ENCODE measurements around the gene TUBB. TPM values are rescaled to one million over a fixed set of nuclear protein-coding genes. Genes with fewer than 3 reads are reported as not detected.
A peak's percentile ranks its signal among the peaks of the same experiment; 100 is the strongest.

TUBB gene
- total RNA-seq, 1 experiment from 2014 or later: 742 TPM

- intact Hi-C loops (cut with micrococcal nuclease; ENCODE audit: unreplicated experiment): no loop called here
- DNase-seq: no peak
- H3K4me1 ChIP-seq: no peaks in the 10 kb centered on the region
- Mint-ChIP-seq H3K4me3 (ENCODE audit: unreplicated experiment) (no peak overlapping the region), H3K9me3 (ENCODE audit: unreplicated experiment) (no peaks in the 10 kb centered on the region), H3K27ac (ENCODE audit: unreplicated experiment) (no peak overlapping the region), H3K36me3 (ENCODE audit: insufficient read depth, unreplicated experiment) (peaks cover 87% of the 10 kb centered on the region), H3K4me1 (ENCODE audit: low read depth, unreplicated experiment) (peaks cover 12% of the 10 kb centered on the region), H3K27me3 (ENCODE audit: insufficient read depth, unreplicated experiment) (no peaks in the 10 kb centered on the region)
- H3K27me3 ChIP-seq (replicated peaks; ENCODE audit: control insufficient read depth, insufficient read depth, low read length): no peaks in the 10 kb centered on the region
- no TSS peak for BruUV-seq (replicated peaks)
- peaks cover 6% of the 10 kb centered on the region for H3K36me3 ChIP-seq (ENCODE audit: control insufficient read depth, insufficient read depth, low read length)
- H3K9me3 ChIP-seq: no peaks in the 10 kb centered on the region
- CTCF ChIA-PET: no interaction called here
- POLR2A ChIA-PET: interaction anchor here (0.7 kb wide), 1 partner anchor 7 kb away, joined by 6 read pairs; no protein-coding TSS in a partner anchor
- TF ChIP-seq, protein P1, sequence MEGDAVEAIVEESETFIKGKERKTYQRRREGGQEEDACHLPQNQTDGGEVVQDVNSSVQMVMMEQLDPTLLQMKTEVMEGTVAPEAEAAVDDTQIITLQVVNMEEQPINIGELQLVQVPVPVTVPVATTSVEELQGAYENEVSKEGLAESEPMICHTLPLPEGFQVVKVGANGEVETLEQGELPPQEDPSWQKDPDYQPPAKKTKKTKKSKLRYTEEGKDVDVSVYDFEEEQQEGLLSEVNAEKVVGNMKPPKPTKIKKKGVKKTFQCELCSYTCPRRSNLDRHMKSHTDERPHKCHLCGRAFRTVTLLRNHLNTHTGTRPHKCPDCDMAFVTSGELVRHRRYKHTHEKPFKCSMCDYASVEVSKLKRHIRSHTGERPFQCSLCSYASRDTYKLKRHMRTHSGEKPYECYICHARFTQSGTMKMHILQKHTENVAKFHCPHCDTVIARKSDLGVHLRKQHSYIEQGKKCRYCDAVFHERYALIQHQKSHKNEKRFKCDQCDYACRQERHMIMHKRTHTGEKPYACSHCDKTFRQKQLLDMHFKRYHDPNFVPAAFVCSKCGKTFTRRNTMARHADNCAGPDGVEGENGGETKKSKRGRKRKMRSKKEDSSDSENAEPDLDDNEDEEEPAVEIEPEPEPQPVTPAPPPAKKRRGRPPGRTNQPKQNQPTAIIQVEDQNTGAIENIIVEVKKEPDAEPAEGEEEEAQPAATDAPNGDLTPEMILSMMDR (IDR thresholded peaks at IDR 0.05; ENCODE audit: insufficient read depth in 1 of 2, low read depth in 1 of 2, low read length in 1 of 2, severe bottlenecking in 1 of 2, unreplicated experiment in 1 of 2): no peak
- H3K4me3 ChIP-seq (ENCODE audit: low read depth, low read length): no peak overlapping the region
These were observed 15.6 kb downstream of the TUBB start for GRCh38 chr6:30735668-30736314.

DNA sequence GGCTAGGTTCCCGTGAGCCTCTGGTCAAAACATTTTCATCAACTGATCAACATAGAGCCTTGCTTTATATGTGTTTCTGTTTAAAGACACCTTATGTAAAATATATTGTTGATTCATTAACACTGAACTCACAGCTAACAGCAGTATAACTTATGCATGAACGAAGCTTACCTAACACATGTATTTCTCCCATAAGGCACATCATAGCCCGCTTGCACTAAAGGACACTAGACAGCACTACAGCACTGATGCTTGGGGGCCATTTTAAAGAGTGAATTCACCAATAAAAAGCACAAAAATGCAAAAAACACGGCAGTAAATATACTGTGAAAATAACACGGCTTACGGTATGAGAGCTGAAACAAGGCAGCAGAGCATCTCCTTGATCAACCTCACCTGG lies 18.4 kb downstream of the TUBB start:
- TF ChIP-seq, protein P1 (IDR thresholded peaks at IDR 0.05; ENCODE audit: insufficient read depth in 1 of 2, low read depth in 1 of 2, low read length in 1 of 2, severe bottlenecking in 1 of 2, unreplicated experiment in 1 of 2): no peak
- Histone ChIP-seq H3K9me3 (no peaks in the 10 kb centered on the region), H3K36me3 (ENCODE audit: control insufficient read depth, insufficient read depth, low read length) (peaks cover 6% of the 10 kb centered on the region), H3K27me3 (replicated peaks; ENCODE audit: control insufficient read depth, insufficient read depth, low read length) (no peaks in the 10 kb centered on the region), H3K4me1 (peaks cover 8% of the 10 kb centered on the region), H3K4me3 (ENCODE audit: low read depth, low read length) (no peak overlapping the region)
- ChIA-PET POLR2A (interaction anchor here (0.5 kb wide), 1 partner anchor 108 kb away, joined by 14 read pairs; no protein-coding TSS in a partner anchor), CTCF (interaction anchor here (0.5 kb wide), 1 partner anchor 635 kb away, joined by 5 read pairs; no protein-coding TSS in a partner anchor)
- Mint-ChIP-seq H3K4me3 (ENCODE audit: unreplicated experiment) (no peak overlapping the region), H3K9me3 (ENCODE audit: unreplicated experiment) (no peaks in the 10 kb centered on the region), H3K27ac (ENCODE audit: unreplicated experiment) (no peak overlapping the region), H3K4me1 (ENCODE audit: low read depth, unreplicated experiment) (peaks cover 23% of the 10 kb centered on the region), H3K27me3 (ENCODE audit: insufficient read depth, unreplicated experiment) (no peaks in the 10 kb centered on the region), H3K36me3 (ENCODE audit: insufficient read depth, unreplicated experiment) (peaks cover 87% of the 10 kb centered on the region)
- DNase-seq: no peak
- intact Hi-C loops (cut with micrococcal nuclease; ENCODE audit: unreplicated experiment): no loop called here
- no TSS peak for BruUV-seq (replicated peaks)

DNA sequence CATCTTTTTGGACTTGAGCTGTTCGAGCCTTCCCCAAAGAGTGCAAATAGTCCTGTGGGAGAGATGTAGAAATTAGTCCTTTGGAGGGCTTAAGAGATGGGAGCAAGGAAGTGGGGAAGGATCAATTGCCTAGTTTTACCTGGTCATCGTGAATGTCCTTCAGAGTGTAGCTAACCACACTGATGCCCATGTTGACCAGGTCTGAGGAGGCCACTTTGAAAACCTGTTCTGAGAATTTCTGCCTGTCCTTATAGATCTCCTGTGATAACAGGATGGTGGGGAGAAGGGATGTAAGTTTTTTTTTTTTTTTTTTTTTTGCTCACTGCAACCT lies 20.4 kb downstream of the TUBB start:
- H3K27me3 Mint-ChIP-seq (ENCODE audit: insufficient read depth, unreplicated experiment): no peaks in the 10 kb centered on the region
- peaks cover 28% of the 10 kb centered on the region for H3K4me1 Mint-ChIP-seq (ENCODE audit: low read depth, unreplicated experiment)
- intact Hi-C loops (cut with micrococcal nuclease; ENCODE audit: unreplicated experiment): loop anchor here (5.0 to 10.0 kb wide), 2 partner anchors 52 to 344 kb away; no protein-coding TSS in a partner anchor
- DNase-seq: no peak
- Histone ChIP-seq H3K36me3 (ENCODE audit: control insufficient read depth, insufficient read depth, low read length) (peaks cover 6% of the 10 kb centered on the region), H3K4me3 (ENCODE audit: low read depth, low read length) (no peak overlapping the region), H3K9me3 (no peaks in the 10 kb centered on the region), H3K4me1 (peaks cover 19% of the 10 kb centered on the region), H3K27me3 (replicated peaks; ENCODE audit: control insufficient read depth, insufficient read depth, low read length) (no peaks in the 10 kb centered on the region)
- H3K27ac Mint-ChIP-seq (ENCODE audit: unreplicated experiment): no peak overlapping the region
- peak overlapping the region; percentile 25 for H3K4me3 Mint-ChIP-seq (ENCODE audit: unreplicated experiment)
- H3K36me3 Mint-ChIP-seq (ENCODE audit: insufficient read depth, unreplicated experiment): peaks cover 78% of the 10 kb centered on the region
- BruUV-seq (replicated peaks): no TSS peak
- TF ChIP-seq, protein P1 (IDR thresholded peaks at IDR 0.05; ENCODE audit: insufficient read depth in 1 of 2, low read depth in 1 of 2, low read length in 1 of 2, severe bottlenecking in 1 of 2, unreplicated experiment in 1 of 2): no peak
- CTCF ChIA-PET: no interaction called here
- no peaks in the 10 kb centered on the region for H3K9me3 Mint-ChIP-seq (ENCODE audit: unreplicated experiment)
- POLR2A ChIA-PET: interaction anchor here (0.6 kb wide), 1 partner anchor 10 kb away, joined by 3 read pairs; no protein-coding TSS in a partner anchor

Data from Caco-2 (cell line).